ENCODE results near the gene PTPRN2.

DNA sequence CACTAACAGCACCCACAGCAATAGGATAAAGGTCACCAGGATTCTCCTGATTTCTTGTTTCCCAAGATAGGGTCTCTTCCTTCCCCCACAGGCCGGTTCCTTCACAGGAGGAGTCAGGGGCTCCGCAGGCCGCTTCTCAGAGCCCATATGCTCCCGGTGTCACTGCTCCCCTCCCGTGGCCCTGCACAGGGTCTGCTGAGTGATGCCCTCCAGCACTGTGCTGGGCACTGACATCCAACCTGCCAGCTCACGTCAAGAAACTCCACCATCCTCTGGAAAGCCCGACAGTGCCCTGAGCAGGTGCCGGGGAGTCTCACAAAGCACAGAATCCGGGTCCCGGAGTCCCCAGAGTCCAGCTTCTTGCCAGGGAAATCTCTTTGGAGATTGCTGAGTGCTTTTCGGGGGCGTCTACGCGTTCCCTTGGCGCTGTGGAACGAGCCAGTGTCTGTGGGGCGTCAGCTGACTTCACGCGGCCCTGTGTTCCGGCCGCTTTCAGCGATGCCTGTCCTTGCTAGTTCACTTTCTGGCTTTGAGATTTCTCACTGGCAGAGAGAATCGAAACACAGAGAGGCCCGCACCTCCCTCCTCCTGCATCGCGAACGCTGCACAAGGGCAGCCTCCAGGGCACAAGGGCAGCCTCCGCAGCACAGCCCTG is 683.3 kb downstream of the PTPRN2 start:
- TF ChIP-seq CTCF (conservative IDR thresholded peaks at IDR 0.05 in 1 of 2, IDR thresholded peaks at IDR 0.05 in 1 of 2; ENCODE audit: extremely low read depth in 1 of 2, insufficient read depth in 1 of 2, low read depth in 1 of 2, low read length in 2 of 2): no peak
- TF ChIP-seq EZH2 (IDR thresholded peaks at IDR 0.05; ENCODE audit: borderline replicate concordance, low read length): no peak

Measured in mammary epithelial cell (primary cell).